Measurements from ENCODE around the gene PROKR2. TPM values are rescaled to one million over a fixed set of nuclear protein-coding genes. Genes with fewer than 3 reads are reported as not detected.

The PROKR2 gene
- total and polyA plus RNA-seq, 2 donors from 2014 or later: not detected

GRCh38 chr20:5290596-5290995 lies 26.2 kb downstream of the PROKR2 start:
- no peak for FAIRE-seq
- no peak for DNase-seq
- H3K27ac ChIP-seq (ENCODE audit: low read depth in 2 of 2, low read length in 2 of 2): no peak overlapping the region
- no peaks in the 10 kb centered on the region for H3K36me3 ChIP-seq (ENCODE audit: control insufficient read depth in 2 of 3, insufficient read depth in 3 of 3, low read length in 3 of 3)
- H3K27me3 ChIP-seq (ENCODE audit: control insufficient read depth, insufficient read depth, low read length): no peaks in the 10 kb centered on the region
- TF ChIP-seq CTCF (IDR thresholded peaks at IDR 0.05; ENCODE audit: borderline replicate concordance, extremely low read depth, insufficient read depth): no peak
- no peak overlapping the region for H3K4me3 ChIP-seq (ENCODE audit: low read length in 3 of 3)
- H3K9ac ChIP-seq (ENCODE audit: low read length in 3 of 3): no peak overlapping the region
- intact Hi-C loops (cut with DNase I): no loop called here
- H3K4me1 ChIP-seq (ENCODE audit: control insufficient read depth in 2 of 3, insufficient read depth in 2 of 3, low read depth in 1 of 3, low read length in 3 of 3): no peaks in the 10 kb centered on the region
- H3K9me3 ChIP-seq (ENCODE audit: control insufficient read depth in 2 of 3, insufficient read depth in 1 of 3, low read length in 3 of 3): no peaks in the 10 kb centered on the region

- Histone ChIP-seq H3K27me3 (ENCODE audit: control insufficient read depth, insufficient read depth, low read length) (no peaks in the 10 kb centered on the region), H3K9ac (ENCODE audit: low read length in 3 of 3) (no peak overlapping the region), H3K36me3 (ENCODE audit: control insufficient read depth in 2 of 3, insufficient read depth in 3 of 3, low read length in 3 of 3) (no peaks in the 10 kb centered on the region), H3K4me1 (ENCODE audit: control insufficient read depth in 2 of 3, insufficient read depth in 2 of 3, low read depth in 1 of 3, low read length in 3 of 3) (no peaks in the 10 kb centered on the region), H3K9me3 (ENCODE audit: control insufficient read depth in 2 of 3, insufficient read depth in 1 of 3, low read length in 3 of 3) (no peaks in the 10 kb centered on the region), H3K27ac (ENCODE audit: low read depth in 2 of 2, low read length in 2 of 2) (no peak overlapping the region), H3K4me3 (ENCODE audit: low read length in 3 of 3) (no peak overlapping the region)
- FAIRE-seq: no peak
- no peak for DNase-seq
- TF ChIP-seq CTCF (IDR thresholded peaks at IDR 0.05; ENCODE audit: borderline replicate concordance, extremely low read depth, insufficient read depth): no peak
- intact Hi-C loops (cut with DNase I): no loop called here
Measured at GRCh38 chr20:5282561-5282960, 34.2 kb downstream of the PROKR2 start.

GRCh38 chr20:5279661-5280060 lies 37.1 kb downstream of the PROKR2 start:
- no peak overlapping the region for H3K9ac ChIP-seq (ENCODE audit: low read length in 3 of 3)
- no peaks in the 10 kb centered on the region for H3K27me3 ChIP-seq (ENCODE audit: control insufficient read depth, insufficient read depth, low read length)
- no peak for TF ChIP-seq CTCF (IDR thresholded peaks at IDR 0.05; ENCODE audit: borderline replicate concordance, extremely low read depth, insufficient read depth)
- H3K36me3 ChIP-seq (ENCODE audit: control insufficient read depth in 2 of 3, insufficient read depth in 3 of 3, low read length in 3 of 3): no peaks in the 10 kb centered on the region
- H3K27ac ChIP-seq (ENCODE audit: low read depth in 2 of 2, low read length in 2 of 2): no peak overlapping the region
- intact Hi-C loops (cut with DNase I): no loop called here
- no peak for FAIRE-seq
- H3K4me1 ChIP-seq (ENCODE audit: control insufficient read depth in 2 of 3, insufficient read depth in 2 of 3, low read depth in 1 of 3, low read length in 3 of 3): no peaks in the 10 kb centered on the region
- H3K4me3 ChIP-seq (ENCODE audit: low read length in 3 of 3): no peak overlapping the region
- no peaks in the 10 kb centered on the region for H3K9me3 ChIP-seq (ENCODE audit: control insufficient read depth in 2 of 3, insufficient read depth in 1 of 3, low read length in 3 of 3)
- no peak for DNase-seq

GRCh38 chr20:5272268-5272667 lies 44.5 kb downstream of the PROKR2 start:
- H3K27me3 ChIP-seq (ENCODE audit: control insufficient read depth, insufficient read depth, low read length): no peaks in the 10 kb centered on the region
- DNase-seq: no peak
- TF ChIP-seq CTCF (IDR thresholded peaks at IDR 0.05; ENCODE audit: borderline replicate concordance, extremely low read depth, insufficient read depth): no peak
- no peaks in the 10 kb centered on the region for H3K36me3 ChIP-seq (ENCODE audit: control insufficient read depth in 2 of 3, insufficient read depth in 3 of 3, low read length in 3 of 3)
- H3K4me3 ChIP-seq (ENCODE audit: low read length in 3 of 3): no peak overlapping the region
- intact Hi-C loops (cut with DNase I): no loop called here
- no peak overlapping the region for H3K27ac ChIP-seq (ENCODE audit: low read depth in 2 of 2, low read length in 2 of 2)
- no peaks in the 10 kb centered on the region for H3K4me1 ChIP-seq (ENCODE audit: control insufficient read depth in 2 of 3, insufficient read depth in 2 of 3, low read depth in 1 of 3, low read length in 3 of 3)
- no peaks in the 10 kb centered on the region for H3K9me3 ChIP-seq (ENCODE audit: control insufficient read depth in 2 of 3, insufficient read depth in 1 of 3, low read length in 3 of 3)
- H3K9ac ChIP-seq (ENCODE audit: low read length in 3 of 3): no peak overlapping the region
- no peak for FAIRE-seq
